GM12874 (cell line): ENCODE measurements around the gene FOXC1.

ENCODE experiments used
- CTCF ChIP-seq: IDR thresholded peaks from 2 replicates; pipeline ENCODE4 v1.5.1; 2011; ENCODE audit warnings: low read depth, mild to moderate bottlenecking, control low read depth, low read length, moderate library complexity; ENCODE audit not compliant: insufficient read depth

FOXC1 gene

GRCh38 chr6:1630212-1630770 lies 20.6 kb downstream of the FOXC1 start:
- no peak for TF ChIP-seq CTCF

GRCh38 chr6:1630771-1631217 lies 21.1 kb downstream of the FOXC1 start:
- no peak for TF ChIP-seq CTCF

GRCh38 chr6:1631251-1631650 lies 21.5 kb downstream of the FOXC1 start:
- no peak for TF ChIP-seq CTCF

- TF ChIP-seq CTCF = no peak
These were observed 23.8 kb downstream of the FOXC1 start for GRCh38 chr6:1633366-1634021.

GRCh38 chr6:1634081-1634480 lies 24.4 kb downstream of the FOXC1 start:
- no peak for TF ChIP-seq CTCF

- no peak for TF ChIP-seq CTCF
These were observed 25.7 kb downstream of the FOXC1 start for GRCh38 chr6:1635305-1636010.

- no peak for TF ChIP-seq CTCF
These were observed 26.6 kb downstream of the FOXC1 start for GRCh38 chr6:1636272-1636825.
